Stimulated activated CD4-positive, alpha-beta T cell treated with anti-CD3 and anti-CD28 coated beads, Interleukin-1b, Interleukin-23, amount 100 ng/mL, for 4 hours (primary cell): Measurements from ENCODE around the gene ACKR3.

ENCODE experiments used
- DNase-seq, 2 donors: peaks; one replicate each; pipeline ENCODE4 v3.0.0-alpha.2; 2020; ENCODE audit warnings: low read depth in 2 of 2

ACKR3 gene

DNA sequence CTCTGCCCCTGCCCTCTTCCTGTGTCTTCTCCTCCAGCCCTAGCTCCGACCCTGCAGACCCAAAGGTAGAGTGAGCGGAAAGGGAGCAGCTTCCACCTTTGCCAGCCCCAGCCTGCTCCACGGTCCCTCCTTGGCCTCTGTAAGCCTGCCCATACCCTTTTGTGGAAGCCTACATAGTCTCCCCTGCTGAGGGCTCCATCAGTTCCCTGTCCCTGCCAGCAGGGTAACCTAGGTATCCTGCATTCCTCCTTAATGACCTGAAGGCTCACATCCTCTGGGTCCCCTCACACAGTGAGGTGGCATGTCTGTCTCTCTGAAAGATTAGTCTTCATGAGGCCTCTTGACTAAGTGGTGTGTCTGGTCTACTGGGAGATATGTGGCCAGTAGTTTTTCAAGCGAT is 20.5 kb upstream of the ACKR3 start:
- no peak for DNase-seq

DNA sequence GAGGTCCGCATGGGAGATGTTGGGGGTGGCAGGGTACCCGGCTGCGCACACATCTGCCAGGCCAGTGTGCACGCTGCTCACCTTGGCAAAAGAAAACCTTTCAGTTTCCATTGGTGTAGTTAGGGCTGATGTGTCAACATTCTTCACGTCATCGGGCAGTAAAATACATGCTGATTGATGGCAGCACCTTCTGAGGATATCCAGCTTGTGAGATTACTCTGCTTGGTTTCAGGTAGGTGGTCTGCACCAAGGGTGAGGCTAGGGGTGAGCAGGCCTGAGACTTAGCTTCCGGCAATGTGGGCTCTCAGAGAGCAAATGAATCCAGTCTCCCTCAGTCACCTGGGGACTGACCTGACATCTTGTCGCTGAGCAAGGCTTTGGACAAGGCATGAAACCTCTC is 19.3 kb upstream of the ACKR3 start:
- DNase-seq: no peak

DNA sequence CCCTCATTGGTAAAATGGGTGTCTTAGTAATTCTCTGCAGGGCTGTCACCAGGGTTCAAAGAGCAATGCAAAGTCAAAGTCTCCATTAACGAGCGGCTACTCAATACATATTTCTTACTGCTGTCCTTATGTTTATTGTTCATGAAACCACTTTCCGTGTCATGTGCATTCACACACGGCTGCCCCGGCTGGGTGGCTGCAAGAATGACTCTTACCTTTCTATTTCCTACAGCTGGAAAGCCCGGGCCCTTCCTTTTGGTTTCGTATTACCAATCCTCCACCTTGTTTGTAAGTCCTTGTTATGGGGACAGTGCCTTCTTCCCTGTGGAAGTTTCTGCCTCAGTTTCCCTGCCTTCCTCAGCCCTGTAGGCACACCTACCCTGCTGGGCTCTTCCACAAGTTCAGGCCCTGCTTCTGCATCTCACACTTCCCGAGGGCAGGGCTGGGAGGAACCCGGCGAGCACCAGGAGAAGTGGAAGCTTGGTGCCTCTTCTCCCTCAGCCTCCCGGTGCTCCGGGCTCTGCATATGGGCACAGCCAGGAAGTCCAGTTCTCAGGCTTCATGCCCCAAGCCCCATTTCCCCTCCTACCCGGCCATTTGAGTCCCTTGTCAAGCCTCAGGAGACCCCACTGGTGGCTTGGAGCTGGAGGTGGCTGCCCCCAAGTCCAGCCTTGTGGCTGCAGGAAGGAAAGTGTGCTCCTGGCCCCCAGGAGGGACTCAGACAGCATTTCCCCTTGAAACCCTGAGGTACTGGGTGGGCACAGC is 18.7 kb upstream of the ACKR3 start:
- no peak for DNase-seq

DNA sequence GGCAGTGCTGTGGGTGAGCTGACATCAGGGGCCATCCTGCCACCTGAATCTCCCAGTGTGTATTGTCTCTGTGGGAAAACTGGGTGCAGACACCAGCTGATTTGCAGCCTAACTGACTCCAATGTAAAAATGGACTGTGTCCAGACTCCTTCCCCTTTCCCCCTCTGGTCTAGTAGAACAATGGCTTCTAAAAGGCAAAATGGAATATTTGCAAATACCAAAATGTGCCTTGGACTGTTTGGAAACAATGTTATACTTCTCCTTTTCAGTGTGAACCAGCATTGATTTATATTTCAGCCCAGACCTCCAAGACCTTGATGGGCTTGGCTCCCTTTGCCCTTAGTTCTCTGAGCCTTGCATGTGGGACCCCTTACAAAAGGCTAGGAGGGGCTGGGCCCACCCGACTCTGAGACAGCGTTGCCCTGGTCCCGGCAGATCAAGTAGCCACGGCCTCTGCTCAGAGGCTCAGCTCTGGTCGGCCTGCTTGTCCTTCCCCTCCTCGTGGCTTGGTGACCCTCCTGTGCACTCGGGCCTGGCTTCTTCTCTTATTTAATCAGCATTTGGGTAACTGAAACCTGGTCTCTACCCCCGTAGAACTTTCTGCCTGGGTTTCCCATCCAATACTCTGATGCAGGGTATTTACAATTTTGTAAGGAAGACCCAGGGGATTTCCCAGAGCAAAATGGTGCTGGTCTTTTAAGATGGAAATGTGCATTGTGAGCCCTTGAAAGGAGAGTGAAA is 18.0 kb upstream of the ACKR3 start:
- DNase-seq: no peak

DNA sequence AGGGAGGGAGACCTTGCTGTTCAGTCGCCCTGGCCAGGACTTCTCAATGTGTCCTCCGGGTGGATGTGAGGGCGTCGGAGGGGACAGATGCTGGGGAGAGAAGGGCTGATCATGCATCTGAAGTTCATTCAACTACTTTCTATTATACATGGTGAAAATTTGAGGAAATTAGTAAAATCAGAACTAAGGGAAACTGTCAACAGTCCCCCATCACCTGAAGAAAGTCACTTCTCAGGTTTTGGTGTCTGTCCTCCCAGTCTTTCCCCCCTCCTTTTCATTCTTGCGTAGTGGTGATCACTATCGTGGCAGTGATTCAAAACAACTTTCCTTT is 17.4 kb upstream of the ACKR3 start:
- no peak for DNase-seq

DNA sequence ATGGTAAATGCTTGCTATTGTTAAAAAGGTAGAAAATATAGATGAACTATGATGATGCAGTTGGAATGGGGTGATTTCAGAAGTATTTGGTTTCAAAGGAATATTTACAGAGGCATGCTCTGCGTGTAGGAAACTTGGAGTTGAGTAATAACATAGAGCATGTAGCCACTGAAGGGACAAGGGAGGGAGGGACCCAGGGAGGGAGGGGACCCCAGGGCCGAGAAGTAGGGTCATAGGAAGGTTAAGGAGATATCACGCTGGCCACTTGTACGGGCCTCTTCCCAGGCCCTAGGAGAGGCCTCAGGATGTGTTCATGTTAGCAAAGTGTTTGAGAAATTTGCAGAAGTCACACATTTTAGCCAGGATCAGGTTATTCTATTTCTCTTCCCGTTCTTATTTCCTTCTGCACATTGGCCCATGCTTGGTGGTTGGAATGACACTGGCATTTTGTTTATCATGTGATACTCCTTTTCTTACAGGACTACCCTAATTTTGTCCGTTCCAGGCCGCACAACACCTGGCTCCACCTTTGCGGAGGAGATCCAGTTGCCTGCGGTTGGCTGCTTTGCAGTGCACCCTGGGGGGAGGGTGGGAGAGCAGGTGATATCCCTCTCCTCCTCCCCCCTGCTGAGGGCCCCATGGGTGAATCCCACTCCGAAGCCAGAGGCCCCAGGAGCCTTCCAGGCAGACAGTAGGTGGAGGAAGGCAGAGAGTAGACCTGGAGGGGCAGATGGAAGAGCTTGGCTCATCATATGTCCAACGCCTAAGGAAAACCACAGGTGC is 16.9 kb upstream of the ACKR3 start:
- DNase-seq: no peak

DNA sequence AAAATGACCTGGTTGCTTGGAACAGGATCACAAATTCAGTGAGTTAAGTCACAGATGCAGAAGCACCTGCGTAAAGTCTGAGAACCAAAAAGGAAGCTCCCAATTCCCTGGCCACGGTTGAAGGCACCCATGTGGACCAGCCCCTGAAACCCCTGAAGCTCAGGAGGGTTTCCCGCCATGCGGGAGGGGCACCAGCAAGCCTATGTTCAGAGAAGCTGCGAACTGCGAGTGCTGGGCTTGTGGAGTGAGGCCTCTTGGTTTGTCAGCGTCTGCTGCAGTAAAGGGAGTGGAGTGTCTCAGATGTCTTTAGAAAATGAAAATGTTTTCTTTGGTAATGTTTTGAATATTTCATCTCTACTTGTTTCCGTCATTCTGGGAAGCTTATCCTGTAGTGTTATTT is 16.1 kb upstream of the ACKR3 start:
- no peak for DNase-seq

DNA sequence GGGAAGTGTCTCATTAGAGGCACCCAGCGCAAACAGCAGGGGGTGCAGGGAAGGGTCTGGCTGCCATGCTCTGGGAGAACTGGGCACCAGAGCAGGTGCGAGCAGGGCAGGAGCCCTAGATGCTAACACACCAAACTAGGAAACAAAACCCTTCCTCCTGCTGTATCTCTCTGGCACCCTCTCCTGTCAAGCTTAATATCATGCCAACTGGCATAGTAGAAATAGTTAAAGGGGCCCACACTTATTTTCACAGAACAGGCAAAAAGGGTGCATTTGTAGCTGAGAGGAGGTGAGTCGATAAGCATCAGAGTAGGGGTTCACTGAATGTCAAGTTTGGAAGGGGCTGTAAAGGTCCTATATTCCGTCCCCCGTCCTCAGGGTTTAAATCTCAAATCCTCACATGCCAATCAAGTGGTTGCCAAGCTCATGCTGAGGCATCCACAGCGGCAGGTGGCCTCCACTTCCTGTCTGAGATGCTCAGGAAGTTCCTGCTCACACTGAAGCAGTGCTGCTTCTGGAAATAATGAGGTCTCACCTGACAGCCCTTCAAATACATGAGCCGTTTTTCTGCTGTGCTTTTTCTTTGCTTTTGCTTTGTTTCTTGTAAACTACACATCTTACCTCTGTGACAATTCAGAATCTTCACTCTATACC is 14.9 kb upstream of the ACKR3 start:
- no peak for DNase-seq

DNA sequence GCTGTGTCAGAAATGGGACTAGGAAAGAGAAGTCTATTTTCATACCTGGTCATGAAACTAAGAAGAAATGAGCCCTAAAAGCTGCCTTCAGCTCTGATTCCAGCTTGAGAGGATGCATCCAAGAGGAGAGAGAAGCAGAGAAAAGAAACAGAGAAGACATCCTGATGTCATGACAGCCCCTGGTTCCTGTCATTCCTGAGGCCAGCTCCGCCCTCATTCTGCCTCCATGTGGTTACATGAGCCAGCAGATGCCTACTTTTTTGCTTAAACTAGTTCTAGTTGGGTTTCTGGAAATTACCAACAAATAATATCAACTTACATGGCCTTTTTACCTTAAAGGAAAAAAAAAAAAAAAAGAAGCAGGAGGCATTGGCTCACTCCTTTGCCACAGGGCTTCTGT is 14.1 kb upstream of the ACKR3 start:
- DNase-seq: no peak

DNA sequence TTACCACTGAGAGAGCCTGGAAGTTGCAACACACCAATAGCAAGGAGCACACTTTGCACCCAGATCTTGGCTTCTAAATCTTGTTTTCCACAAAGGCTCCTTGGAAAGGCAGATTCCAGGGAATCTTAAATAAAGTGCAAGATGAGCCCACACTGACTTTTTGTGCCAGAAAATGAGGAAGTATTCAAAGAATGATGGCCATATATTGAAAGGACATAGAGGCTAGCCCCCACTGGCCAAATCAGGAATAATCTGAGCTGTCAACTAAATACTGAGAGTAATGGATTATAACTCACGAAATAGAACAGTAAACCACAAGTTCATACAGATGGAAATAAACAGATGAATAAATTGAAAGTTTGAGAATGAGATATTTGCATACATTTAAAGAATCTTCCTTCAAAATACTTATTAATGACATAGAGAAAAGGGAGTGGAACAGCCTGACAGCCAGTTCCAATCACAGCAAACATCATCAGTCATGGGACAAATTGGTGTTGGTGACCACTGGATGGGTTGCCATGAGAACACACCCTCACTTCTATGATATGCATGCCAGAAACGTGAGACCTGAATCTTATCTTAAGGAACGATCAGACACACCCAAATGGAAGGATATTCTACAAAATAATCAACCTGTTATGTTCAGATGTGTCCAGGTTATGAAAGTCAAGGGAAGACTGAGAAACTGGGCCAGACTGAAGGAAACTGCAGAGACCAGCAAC is 12.2 kb upstream of the ACKR3 start:
- no peak for DNase-seq

DNA sequence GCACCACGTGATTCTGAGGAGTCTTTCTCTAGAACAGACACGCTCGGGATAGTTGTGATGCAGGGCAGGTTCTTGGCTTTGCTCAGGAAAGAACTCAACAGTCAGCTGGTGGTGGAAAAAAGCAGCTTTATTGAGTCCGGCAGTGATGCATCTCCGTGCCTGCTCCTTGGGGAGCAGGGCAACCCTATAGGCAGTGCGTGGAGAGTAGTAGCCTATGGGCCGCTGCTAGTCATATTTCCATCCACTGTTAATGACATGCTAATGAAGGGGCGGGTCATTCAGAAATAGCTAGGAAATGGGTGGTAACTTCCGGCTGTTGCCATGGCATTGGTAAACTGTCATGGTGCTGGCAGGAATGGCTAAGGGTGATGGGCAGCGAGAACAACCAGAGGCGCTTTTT is 11.6 kb upstream of the ACKR3 start:
- no peak for DNase-seq

DNA sequence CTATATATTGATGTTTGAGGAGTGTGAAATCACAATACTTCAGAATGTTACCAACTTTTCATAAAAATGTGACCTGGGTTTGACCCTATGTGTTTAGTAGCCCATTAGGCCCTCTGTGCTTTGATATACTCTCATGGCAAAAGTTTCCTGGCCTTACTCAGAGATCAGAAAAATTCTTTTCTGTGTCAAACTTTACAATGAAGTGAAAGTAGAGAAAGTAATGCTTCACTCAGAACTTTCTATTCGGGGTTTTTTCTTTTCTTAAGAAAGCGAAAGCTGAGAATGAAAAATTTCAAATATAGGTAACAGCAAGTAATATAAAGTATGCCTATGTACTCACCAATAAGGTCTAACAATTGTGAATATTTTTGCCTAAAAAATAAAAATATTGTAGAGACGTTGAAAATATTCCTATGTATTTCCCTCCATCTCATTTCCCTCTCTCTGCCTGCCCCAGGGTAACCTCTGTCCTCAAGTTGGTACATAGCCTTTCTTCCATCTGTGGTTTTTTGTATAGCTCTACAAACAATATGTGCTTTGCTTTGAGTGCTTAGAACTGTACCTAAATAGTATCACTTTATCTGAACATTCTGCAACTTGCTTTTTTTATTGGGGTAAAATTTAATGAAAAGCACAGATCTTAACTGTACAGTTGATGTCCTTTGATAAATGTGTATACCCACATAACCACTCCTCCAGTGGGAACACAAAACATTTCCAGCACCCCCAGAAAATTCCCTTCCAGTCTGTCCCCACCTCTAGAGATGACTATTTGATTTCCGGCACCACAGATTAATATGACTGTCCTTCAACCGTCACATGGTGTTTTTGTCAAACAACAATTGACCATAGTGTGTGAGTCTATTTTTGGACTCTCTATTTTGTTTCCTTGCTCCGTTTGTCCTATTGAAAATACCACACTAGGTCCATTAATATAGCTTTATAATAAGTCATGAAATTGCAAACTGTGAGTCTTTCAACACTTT is 10.3 kb upstream of the ACKR3 start:
- DNase-seq: no peak

DNA sequence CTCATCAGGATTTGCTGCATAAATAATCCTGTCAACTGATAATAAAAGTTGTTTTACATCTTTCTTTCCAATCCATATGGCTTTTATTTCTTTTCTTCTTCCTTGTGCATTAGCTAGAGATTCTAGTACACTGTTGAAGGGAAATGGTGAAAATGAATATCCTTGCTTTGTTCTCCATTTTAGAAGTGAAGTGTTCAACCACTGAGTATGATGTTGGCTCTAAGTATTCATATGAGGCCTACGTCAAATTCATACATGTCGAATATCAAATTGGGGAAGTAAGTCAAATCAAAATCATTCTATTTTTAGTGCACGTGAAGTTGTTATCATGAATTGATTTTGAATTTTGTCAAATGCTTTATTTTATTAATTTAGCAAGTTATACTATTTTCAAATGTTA is 7.8 kb upstream of the ACKR3 start:
- DNase-seq: no peak

DNA sequence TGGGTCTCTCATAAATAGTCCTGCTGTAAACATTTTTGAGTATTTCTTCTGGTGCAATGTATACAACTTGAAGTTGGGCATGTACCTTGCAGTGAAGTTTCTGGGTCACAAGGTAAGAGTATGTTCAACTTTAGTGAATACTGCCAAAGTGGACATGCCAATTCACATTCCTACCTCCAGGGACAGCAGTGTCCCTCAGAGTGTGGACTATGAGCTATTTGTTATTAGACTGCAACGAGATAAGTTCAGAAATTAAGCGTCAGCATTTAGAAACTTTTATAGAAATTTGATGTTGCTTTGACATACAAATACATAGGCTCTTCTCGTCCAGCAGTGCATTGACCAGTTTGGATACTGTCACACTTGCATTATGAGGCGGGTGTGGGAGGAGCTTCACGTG is 7.2 kb upstream of the ACKR3 start:
- DNase-seq: no peak

DNA sequence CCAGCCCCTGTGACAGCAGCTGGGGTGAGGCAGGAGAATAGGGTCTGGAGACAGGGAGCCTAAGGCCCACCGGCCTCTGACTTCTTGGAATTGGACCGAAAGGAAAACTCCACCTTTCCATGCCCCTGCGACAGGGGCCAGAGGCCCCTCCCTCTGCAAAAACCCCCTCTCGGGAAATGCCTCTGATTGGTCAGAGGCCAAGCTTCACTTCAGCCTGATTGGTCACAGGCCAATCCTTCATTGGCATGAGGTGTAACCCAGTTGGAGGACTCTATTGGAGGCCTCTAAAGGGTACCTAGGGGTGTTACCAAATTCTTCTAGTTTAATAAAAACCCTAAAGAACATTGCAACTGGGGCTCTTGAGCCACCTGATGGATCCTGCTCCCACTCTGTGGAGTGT is 5.7 kb upstream of the ACKR3 start:
- no peak for DNase-seq

DNA sequence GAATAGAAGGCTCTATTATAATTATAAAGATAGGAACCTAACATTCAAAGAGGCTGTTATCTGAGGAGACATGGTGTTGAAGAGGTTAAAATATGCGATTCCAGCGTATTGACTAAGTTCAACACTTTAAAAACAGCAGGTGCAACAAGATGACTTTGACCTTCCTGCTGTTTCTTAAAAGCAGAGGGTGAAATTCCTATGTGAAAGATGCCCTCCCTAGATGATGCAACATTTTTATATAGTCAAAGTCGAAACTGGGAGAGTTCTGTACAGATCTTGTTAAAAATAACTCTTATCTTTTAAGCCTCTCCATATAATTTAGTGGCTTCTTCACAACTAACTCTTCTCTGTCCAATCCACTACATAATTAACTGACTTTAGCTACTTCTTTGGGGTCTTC is 4.4 kb upstream of the ACKR3 start:
- no peak for DNase-seq

DNA sequence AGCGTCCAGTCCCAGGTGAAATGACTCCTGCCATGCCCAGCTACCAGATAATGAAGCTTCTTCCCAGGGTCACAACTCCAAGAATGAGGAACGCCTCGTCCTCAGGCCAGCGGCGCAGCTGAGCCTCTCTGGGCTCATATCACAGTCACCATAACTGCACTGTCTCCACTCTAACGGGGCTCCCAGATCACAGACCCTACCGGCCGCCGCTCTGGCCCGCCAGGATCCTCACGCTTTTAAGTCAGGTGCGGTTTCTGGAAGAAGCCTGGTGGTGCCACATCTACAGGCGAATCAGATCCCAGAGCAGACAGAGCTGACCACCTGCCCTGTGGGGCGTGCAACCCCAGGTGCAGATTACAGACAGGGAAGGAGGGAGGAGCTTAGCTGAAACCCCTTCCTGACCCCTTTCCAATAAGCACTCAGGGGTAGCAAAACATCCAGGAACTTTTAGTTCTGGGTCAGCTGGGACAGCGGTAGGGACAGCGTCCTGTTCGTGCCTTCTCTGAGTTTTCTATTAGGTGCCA is 3.7 kb upstream of the ACKR3 start:
- no peak for DNase-seq

DNA sequence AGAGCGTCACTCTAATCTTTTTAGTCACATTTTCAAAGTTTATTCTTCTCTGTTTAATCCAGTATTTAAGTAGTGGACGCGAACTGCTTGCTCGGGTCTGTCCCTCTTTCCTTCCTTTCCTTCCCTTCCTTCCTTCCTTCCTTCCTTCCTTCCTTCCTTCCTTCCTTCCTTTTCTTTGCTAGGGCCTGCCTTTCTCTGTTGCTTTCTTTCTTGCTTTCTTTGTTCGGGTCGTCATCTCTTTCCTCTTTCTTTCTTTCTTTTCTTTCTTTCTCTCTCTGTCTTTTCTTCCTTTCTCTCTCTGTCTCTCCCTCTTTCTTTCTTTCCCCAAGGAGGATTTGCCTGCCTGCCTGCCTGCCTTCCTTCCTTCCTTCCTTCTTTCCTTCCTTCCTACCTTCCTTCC is 3.0 kb upstream of the ACKR3 start:
- DNase-seq: no peak

DNA sequence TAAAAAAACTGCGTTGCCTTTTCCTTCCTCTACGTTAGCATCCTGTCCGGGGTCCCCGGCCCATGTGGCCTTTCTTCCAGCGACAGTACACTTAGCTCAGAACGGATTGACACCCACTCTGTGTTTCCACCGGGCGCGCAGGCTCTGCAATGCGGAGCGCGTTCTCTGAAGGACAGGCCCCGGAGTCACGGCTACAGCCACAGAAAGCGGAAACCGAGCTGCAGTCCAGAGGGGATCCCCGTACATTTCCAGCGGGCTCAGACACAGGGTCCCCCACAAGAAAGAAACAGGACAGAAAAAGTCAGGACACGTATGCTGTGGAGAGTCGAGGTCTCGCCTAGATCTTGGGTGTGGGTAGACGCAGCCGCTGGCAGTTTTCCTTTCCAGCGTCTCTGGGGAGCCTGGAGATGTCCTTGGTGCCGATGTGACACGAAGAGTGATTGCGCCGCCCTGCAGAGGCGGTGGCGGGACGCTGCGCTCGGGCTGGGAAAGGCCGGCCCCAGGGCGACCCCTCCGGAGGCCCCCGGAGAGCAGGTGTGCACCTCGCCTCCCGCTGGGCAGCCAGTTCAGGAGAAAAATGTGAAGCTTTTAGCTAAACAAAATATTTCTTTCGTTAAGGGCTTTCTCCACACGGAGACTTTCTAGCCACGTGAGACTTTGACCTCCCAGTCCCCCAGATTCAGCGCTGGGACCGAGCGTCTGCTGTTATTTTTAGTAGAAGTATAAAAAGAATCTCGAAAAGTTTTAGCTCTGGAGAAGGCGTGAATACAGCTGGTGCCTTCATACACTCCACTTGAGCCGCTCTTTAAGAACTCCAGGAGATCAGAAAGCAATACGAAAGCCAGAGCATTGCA is 1.3 kb upstream of the ACKR3 start:
- no peak for DNase-seq
